Osteocyte (in vitro differentiated cells): Measurements from ENCODE around the gene WDR7. TPM values are rescaled to one million over a fixed set of nuclear protein-coding genes. Genes with fewer than 3 reads are reported as not detected.

Source experiments
- DNase-seq: peaks from one replicate; pipeline ENCODE4 v3.0.0; 2021; ENCODE audit warnings: mixed read lengths; ENCODE audit not compliant: unreplicated experiment; ENCODE audit errors: extremely low spot score
- H3K27ac Mint-ChIP-seq: one replicate; pipeline ENCODE4 v1.8.0; 2021; ENCODE audit warnings: mild to moderate bottlenecking, mixed read lengths; ENCODE audit not compliant: unreplicated experiment
- H3K27me3 Mint-ChIP-seq: one replicate; pipeline ENCODE4 v1.8.0; 2021; ENCODE audit warnings: mixed read lengths; ENCODE audit not compliant: unreplicated experiment
- H3K36me3 Mint-ChIP-seq: one replicate; pipeline ENCODE4 v1.8.0; 2021; ENCODE audit warnings: mixed read lengths; ENCODE audit not compliant: unreplicated experiment
- H3K4me1 Mint-ChIP-seq: one replicate; pipeline ENCODE4 v1.8.0; 2021; ENCODE audit warnings: mixed read lengths; ENCODE audit not compliant: unreplicated experiment
- H3K4me3 Mint-ChIP-seq: one replicate; pipeline ENCODE4 v1.8.0; 2021; ENCODE audit warnings: mild to moderate bottlenecking, moderate library complexity, mixed read lengths; ENCODE audit not compliant: unreplicated experiment
- H3K9me3 Mint-ChIP-seq: one replicate; pipeline ENCODE4 v1.8.0; 2021; ENCODE audit warnings: mixed read lengths; ENCODE audit not compliant: unreplicated experiment
- total RNA-seq: library from RNA; stranded (reverse); gene quantifications from 2 replicates; pipeline ENCODE4 v1.2.1, GENCODE V29; 2021
- TF ChIP-seq, protein P1 (sequence below): fragments of 200-600 bp; sonication (generic); IDR thresholded peaks from 2 replicates; pipeline ENCODE4 v1.5.0; 2021; ENCODE audit warnings: antibody characterized with exemption, mild to moderate bottlenecking, moderate library complexity

WDR7 gene
- total RNA-seq, 1 donor from 2014 or later, result 25.9 TPM

DNA sequence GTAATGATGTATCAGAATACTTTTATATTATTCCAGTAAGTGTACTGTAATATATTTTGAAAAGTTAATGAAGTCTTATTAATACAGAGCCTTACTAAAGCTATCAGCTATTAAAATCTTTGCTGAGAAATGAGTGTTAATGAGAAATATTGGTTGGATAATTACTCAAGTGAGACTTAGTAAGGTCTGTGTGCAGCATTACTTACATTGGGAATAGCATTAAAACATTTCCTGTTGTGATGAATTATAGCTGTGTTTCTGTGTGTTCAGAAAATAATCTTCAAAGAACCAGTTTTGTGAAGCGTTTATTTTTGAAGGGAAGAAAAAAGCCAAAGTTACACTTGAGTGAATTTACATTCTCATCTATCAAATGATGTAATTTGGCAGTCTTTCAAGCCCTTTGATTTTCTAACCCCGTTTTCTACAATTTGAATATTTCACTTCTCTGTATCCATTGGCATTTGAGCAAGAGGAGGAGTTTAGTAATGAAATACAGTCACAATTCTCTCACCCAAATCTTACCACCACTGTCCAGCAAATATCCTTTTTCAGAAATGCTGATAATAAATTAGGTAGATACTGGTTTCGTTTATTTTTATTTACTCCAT lies 372.2 kb downstream of the WDR7 start:
- no peak overlapping the region for H3K4me3 Mint-ChIP-seq
- TF ChIP-seq, protein P1, sequence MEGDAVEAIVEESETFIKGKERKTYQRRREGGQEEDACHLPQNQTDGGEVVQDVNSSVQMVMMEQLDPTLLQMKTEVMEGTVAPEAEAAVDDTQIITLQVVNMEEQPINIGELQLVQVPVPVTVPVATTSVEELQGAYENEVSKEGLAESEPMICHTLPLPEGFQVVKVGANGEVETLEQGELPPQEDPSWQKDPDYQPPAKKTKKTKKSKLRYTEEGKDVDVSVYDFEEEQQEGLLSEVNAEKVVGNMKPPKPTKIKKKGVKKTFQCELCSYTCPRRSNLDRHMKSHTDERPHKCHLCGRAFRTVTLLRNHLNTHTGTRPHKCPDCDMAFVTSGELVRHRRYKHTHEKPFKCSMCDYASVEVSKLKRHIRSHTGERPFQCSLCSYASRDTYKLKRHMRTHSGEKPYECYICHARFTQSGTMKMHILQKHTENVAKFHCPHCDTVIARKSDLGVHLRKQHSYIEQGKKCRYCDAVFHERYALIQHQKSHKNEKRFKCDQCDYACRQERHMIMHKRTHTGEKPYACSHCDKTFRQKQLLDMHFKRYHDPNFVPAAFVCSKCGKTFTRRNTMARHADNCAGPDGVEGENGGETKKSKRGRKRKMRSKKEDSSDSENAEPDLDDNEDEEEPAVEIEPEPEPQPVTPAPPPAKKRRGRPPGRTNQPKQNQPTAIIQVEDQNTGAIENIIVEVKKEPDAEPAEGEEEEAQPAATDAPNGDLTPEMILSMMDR, result no peak
- H3K9me3 Mint-ChIP-seq, result no peaks in the 10 kb centered on the region
- H3K4me1 Mint-ChIP-seq, result peaks cover 5% of the 10 kb centered on the region
- no peaks in the 10 kb centered on the region for H3K27me3 Mint-ChIP-seq
- H3K27ac Mint-ChIP-seq, result no peak overlapping the region
- peaks cover 20% of the 10 kb centered on the region for H3K36me3 Mint-ChIP-seq
- no peak for DNase-seq

DNA sequence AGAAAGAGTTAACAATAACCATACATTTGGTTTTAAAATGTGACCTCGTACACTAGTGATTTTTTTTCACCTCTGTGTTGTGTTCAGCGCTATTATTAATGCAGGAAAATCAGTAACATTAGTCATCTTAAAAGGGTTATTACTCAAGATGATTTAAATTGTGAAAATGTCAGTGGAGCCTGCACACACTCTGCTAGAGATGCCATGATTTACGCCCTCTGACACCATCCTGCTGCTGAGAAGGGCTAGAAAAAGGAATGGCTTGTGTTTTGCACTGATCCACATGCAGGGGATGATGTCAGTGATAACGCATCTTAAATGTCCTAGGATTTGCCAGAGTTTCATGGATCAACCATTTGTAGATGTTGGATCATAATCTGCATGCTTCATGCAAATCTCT lies 374.4 kb downstream of the WDR7 start:
- Mint-ChIP-seq H3K27ac (no peak overlapping the region), H3K4me3 (no peak overlapping the region), H3K4me1 (peaks cover 5% of the 10 kb centered on the region), H3K36me3 (peaks cover 31% of the 10 kb centered on the region), H3K9me3 (no peaks in the 10 kb centered on the region), H3K27me3 (no peaks in the 10 kb centered on the region)
- TF ChIP-seq, protein P1, result no peak
- DNase-seq, result no peak

DNA sequence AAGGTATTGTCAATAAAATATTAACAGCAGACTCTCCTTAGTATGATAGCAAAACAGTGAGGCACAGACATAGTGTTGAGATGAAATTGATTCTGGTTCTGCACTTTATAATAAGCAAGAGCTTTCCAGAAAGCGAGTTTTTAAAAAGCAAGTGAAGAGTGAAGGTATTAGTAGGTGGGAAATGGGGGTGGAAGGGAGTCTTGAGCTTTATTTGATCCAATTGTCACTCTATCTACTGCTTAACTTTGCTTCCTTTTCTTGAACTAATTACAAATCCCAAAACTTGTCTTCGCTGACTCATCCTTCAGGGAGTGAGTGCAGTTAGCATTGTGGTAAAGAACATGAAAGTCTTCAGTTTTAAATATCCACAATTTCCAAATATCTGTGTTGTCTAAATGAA lies 375.2 kb downstream of the WDR7 start:
- peaks cover 5% of the 10 kb centered on the region for H3K4me1 Mint-ChIP-seq

DNA sequence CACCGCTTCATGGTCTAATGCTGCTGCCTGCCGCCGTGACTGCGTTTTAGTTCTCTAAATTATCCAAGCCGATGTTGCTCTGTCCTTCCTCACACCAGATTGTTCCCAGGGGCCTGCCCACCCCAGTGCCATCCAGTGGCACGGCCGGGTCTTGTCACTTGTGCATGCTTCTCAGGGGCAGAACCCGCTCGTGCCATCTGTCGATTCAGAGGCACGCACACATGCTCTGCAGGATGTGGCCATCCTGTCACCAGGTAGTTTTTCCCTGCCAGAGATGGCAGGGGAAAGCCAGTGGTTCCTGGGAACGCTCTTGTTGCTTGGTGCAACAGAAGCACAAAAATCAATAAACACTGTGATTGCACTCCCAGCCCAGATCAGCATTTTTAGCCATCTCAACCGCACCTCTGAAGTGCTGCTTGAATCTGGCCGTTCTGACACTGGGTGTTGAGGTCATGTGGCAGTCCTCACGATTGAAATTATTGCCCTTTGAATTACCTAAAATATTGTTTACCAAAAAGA lies 376.1 kb downstream of the WDR7 start:
- Mint-ChIP-seq H3K27me3 (no peaks in the 10 kb centered on the region), H3K27ac (no peak overlapping the region), H3K4me1 (peaks cover 5% of the 10 kb centered on the region), H3K9me3 (no peaks in the 10 kb centered on the region), H3K36me3 (peaks cover 37% of the 10 kb centered on the region), H3K4me3 (no peak overlapping the region)
- no peak for DNase-seq
- TF ChIP-seq, protein P1, result no peak

More for the DNA sequence above, 375.2 kb downstream of the WDR7 start:
- no peak overlapping the region for H3K27ac Mint-ChIP-seq
- no peaks in the 10 kb centered on the region for H3K9me3 Mint-ChIP-seq
- TF ChIP-seq, protein P1, result no peak
- no peaks in the 10 kb centered on the region for H3K27me3 Mint-ChIP-seq
- DNase-seq, result no peak
- peaks cover 37% of the 10 kb centered on the region for H3K36me3 Mint-ChIP-seq
- no peak overlapping the region for H3K4me3 Mint-ChIP-seq

DNA sequence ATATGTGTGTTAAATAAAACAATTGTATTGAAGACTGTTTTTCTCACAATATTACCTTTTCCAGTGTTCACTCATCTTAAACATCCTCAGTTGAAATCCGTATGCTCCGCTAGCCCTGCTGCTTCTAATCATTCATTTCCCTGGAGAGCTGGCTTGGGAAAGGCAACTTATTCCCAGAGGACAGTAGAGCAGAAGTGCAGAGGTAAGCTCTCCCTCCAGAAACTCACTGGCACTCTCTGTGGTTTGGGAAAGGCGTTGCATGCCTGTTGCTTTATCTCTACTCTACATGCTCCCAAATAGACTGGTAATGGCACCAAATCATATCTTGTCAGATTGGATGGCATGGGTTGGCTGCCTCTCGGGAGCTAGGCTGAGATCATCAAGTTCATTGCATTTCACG lies 378.6 kb downstream of the WDR7 start:
- peaks cover 28% of the 10 kb centered on the region for H3K36me3 Mint-ChIP-seq
- no peaks in the 10 kb centered on the region for H3K27me3 Mint-ChIP-seq
- H3K4me1 Mint-ChIP-seq, result peaks cover 5% of the 10 kb centered on the region
- H3K4me3 Mint-ChIP-seq, result no peak overlapping the region
- DNase-seq, result no peak
- no peak overlapping the region for H3K27ac Mint-ChIP-seq
- TF ChIP-seq, protein P1, result no peak
- H3K9me3 Mint-ChIP-seq, result no peaks in the 10 kb centered on the region
